Thyroid gland (tissue), 4 donors: ENCODE measurements around the gene RTTN. TPM values are rescaled to one million over a fixed set of nuclear protein-coding genes. Genes with fewer than 3 reads are reported as not detected.
"Not testable (repeated sequence)": the region's sequence is repeated elsewhere in the genome, so short reads cannot be mapped to it uniquely, and the experiment has no call there.

Source experiments
- DNase-seq, 2 donors: peaks; one replicate each; pipeline ENCODE4 v3.0.0-alpha.2; 2019
- H3K27ac ChIP-seq, 3 donors: fragments of 200-600 bp; sonication (generic); 1 replicate in 2 of 3; 2 replicates in 1 of 3; pipeline ENCODE4 v1.5.1; 2016 to 2019; ENCODE audit warnings: mild to moderate bottlenecking in 1 of 3, moderate library complexity in 1 of 3
- H3K27me3 ChIP-seq: fragments of 200-600 bp; sonication (generic); one replicate; pipeline ENCODE4 v1.5.1; 2019
- H3K36me3 ChIP-seq, 2 donors: fragments of 200-600 bp; sonication (generic); one replicate each; pipeline ENCODE4 v1.5.1; 2016 to 2019
- H3K4me1 ChIP-seq, 2 donors: fragments of 200-600 bp; sonication (generic); one replicate each; pipeline ENCODE4 v1.5.1; 2017 to 2019
- H3K4me3 ChIP-seq, 3 donors: fragments of 200-600 bp; sonication (generic); replicated peaks in 1 of 3; 1 replicate in 2 of 3; 2 replicates in 1 of 3; pipeline ENCODE4 v1.5.1; 2016; ENCODE audit warnings: mild to moderate bottlenecking in 1 of 3
- H3K9me3 ChIP-seq: fragments of 200-600 bp; sonication (generic); one replicate; pipeline ENCODE4 v1.5.1; 2017
- POLR2A ChIP-seq, 2 donors: fragments of 450-650 bp; IDR thresholded peaks; one replicate each; pipeline ENCODE4 v1.6.1; 2017; ENCODE audit warnings: antibody characterized with exemption in 2 of 2, mild to moderate bottlenecking in 2 of 2, moderate library complexity in 1 of 2
- WGBS, 2 donors: methylation state at CpG; one replicate each; pipeline ENCODE4 v1.1.5; 2017; 5-methylcytosine and 5-hydroxymethylcytosine counted together
- intact Hi-C: fragments of 100-400 bp; cut with DNase I; formaldehyde crosslinking; loops from one replicate; pipeline ENCODE4 v1.15.1; 2023
- total RNA-seq, 4 donors: library from RNA; depleted of rRNA; stranded (reverse); fragments of >200 nt; gene quantifications; one replicate each; pipeline ENCODE4 v1.2.3, GENCODE V29; 2016
- TF ChIP-seq, protein P1 (sequence below), 6 experiments: fragments of 200-600 bp in 3 of 6; fragments of 450-650 bp in 3 of 6; sonication (generic) in 3 of 6; IDR thresholded peaks; one replicate each; pipeline ENCODE4 v1.5.1; 2016 to 2019; ENCODE audit warnings: antibody characterized with exemption in 6 of 6, mild to moderate bottlenecking in 2 of 6, inconsistent platforms in 1 of 6, moderate library complexity in 1 of 6

Gene RTTN
- total RNA-seq, 4 donors from 2014 or later = 12.6 to 34.6 (median 19.3) TPM

GRCh38 chr18:70246061-70246466 lies 40.6 kb upstream of the RTTN start:
- H3K4me1 ChIP-seq = no peaks in the 10 kb centered on the region
- intact Hi-C loops = no loop called here
- no peak overlapping the region for H3K27ac ChIP-seq
- no peak for TF ChIP-seq POLR2A (IDR thresholded peaks at IDR 0.05)
- TF ChIP-seq, protein P1, sequence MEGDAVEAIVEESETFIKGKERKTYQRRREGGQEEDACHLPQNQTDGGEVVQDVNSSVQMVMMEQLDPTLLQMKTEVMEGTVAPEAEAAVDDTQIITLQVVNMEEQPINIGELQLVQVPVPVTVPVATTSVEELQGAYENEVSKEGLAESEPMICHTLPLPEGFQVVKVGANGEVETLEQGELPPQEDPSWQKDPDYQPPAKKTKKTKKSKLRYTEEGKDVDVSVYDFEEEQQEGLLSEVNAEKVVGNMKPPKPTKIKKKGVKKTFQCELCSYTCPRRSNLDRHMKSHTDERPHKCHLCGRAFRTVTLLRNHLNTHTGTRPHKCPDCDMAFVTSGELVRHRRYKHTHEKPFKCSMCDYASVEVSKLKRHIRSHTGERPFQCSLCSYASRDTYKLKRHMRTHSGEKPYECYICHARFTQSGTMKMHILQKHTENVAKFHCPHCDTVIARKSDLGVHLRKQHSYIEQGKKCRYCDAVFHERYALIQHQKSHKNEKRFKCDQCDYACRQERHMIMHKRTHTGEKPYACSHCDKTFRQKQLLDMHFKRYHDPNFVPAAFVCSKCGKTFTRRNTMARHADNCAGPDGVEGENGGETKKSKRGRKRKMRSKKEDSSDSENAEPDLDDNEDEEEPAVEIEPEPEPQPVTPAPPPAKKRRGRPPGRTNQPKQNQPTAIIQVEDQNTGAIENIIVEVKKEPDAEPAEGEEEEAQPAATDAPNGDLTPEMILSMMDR (IDR thresholded peaks at IDR 0.05) = no peak
- H3K9me3 ChIP-seq = no peaks in the 10 kb centered on the region
- no peaks in the 10 kb centered on the region for H3K27me3 ChIP-seq
- H3K4me3 ChIP-seq = no peak overlapping the region
- 45 to 46% methylated on average over 4 of the region's 4 CpGs for WGBS, 2 donors
- no peak for DNase-seq
- H3K36me3 ChIP-seq = no peaks in the 10 kb centered on the region

DNA sequence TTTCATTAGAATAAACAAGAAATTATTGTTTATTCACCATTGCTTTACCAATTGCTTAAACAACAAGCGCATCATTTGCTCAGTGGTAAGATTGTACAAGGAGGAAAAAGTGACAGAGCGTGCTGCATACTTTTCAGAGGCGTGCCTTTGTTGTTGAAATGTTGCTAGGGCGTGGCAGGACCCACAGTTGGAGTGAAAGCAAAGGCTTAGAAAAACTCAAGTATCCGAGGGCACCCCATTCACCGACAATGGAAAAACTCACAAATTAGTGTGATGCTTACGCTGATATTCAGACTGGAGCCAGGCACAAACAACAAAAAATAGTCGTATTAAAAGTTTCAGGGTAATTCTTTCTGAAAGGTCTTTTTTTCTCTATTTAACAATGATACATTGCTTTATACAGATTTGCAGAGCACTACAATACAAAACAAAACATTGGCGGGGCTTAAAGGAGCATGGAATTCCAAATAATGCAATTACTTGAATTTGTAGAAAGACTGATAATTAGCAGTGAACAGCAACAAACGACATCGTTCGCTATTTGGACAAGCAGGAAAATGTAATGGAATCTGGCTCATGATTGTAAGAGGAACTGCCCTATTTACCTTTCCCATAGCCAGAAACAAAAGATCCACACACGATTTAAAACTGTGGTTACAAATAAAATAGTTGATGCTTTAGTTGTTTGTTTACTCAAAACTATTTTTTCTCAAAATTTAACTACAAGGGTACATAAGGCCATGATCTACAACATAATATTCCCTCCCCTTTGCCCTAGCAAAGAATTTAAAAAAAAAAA lies 37.8 kb upstream of the RTTN start:
- H3K4me1 ChIP-seq = no peaks in the 10 kb centered on the region
- no peak overlapping the region for H3K27ac ChIP-seq
- no peak for DNase-seq
- H3K4me3 ChIP-seq = no peak overlapping the region
- intact Hi-C loops = no loop called here
- H3K36me3 ChIP-seq = no peaks in the 10 kb centered on the region
- WGBS, 2 donors = 46 to 48% methylated on average over 13 of the region's 13 CpGs
- no peaks in the 10 kb centered on the region for H3K27me3 ChIP-seq
- H3K9me3 ChIP-seq = no peaks in the 10 kb centered on the region
- TF ChIP-seq POLR2A (IDR thresholded peaks at IDR 0.05) = no peak
- TF ChIP-seq, protein P1 (IDR thresholded peaks at IDR 0.05) = no peak

DNA sequence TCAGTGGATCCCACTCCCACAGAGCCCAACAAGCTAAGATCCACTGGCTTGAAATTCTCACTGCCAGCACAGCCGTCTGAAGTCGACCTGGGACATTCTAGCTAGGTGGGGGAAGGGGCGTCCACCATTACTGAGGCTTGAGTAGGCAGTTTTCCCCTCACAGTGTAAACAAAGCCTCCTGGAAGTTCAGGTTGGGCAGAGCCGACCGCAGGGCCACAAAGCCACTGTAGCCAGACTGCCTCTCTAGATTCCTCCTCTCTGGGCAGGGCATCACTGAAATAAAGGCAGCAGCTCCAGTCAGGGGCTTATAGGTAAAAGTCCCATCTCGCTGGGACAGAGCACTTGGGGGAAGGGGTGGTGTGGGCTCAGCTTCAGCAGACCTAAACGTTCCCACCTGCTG lies 31.4 kb upstream of the RTTN start:
- not testable (repeated sequence) for H3K4me3 ChIP-seq
- WGBS, 2 donors = 35 to 59% methylated on average over 4 to 7 of the region's 7 CpGs

GRCh38 chr18:70235478-70235877 lies 30.0 kb upstream of the RTTN start:
- DNase-seq = no peak
- H3K4me3 ChIP-seq = no peak overlapping the region
- no peaks in the 10 kb centered on the region for H3K36me3 ChIP-seq
- no peak for TF ChIP-seq POLR2A (IDR thresholded peaks at IDR 0.05)
- TF ChIP-seq, protein P1 (IDR thresholded peaks at IDR 0.05) = no peak
- 87 to 90% methylated on average over 5 of the region's 5 CpGs for WGBS, 2 donors
- no peaks in the 10 kb centered on the region for H3K9me3 ChIP-seq
- no peaks in the 10 kb centered on the region for H3K4me1 ChIP-seq
- H3K27me3 ChIP-seq = no peaks in the 10 kb centered on the region
- H3K27ac ChIP-seq = no peak overlapping the region
- intact Hi-C loops = no loop called here

More for the DNA sequence above, 31.4 kb upstream of the RTTN start:
- H3K36me3 ChIP-seq, H3K4me1 ChIP-seq, H3K27me3 ChIP-seq, H3K27ac ChIP-seq, intact Hi-C loops, H3K9me3 ChIP-seq, DNase-seq: not testable (repeated sequence)

DNA sequence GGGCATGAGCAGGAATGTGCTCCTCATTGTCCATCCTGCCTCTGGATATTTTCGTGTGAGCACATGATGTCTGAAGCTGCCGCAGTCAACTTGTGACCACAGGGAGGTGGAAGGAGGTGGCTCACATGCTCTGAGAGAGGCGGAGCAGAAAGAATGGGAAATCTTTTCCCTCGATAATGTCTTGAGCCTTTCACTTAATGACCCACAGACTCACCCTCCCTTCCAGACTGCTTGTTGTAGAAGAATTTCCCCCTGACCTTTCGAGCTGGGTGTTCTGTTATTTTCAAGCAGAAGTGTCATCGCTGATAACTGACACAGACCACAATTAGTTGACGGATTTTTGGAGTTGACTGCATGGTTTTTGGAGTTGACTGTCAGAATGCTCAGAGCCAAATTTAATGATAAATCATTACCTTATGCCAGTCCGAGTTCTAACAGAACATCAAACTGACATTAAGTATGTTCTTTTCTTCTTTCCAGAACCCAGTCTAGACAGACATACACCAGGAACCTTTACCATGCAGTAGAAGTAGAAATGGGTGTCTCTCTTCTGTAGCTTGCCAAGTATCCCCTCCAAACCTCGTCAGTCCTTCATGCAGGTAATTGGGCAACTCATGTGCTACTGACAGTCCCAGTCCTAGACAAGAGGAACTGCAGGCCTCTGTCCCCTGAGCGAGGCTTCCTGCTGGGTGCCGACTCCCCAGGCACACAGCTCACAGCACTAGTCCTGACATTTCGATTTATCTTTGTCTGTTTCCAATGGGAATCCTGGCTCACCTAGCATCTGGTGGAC lies 29.4 kb upstream of the RTTN start:
- no peak overlapping the region for H3K27ac ChIP-seq
- no peaks in the 10 kb centered on the region for H3K27me3 ChIP-seq
- H3K4me1 ChIP-seq = no peaks in the 10 kb centered on the region
- no peak overlapping the region for H3K4me3 ChIP-seq
- TF ChIP-seq, protein P1 (IDR thresholded peaks at IDR 0.05) = no peak
- no peak for TF ChIP-seq POLR2A (IDR thresholded peaks at IDR 0.05)
- H3K36me3 ChIP-seq = no peaks in the 10 kb centered on the region
- no peak for DNase-seq
- no peaks in the 10 kb centered on the region for H3K9me3 ChIP-seq
- WGBS, 2 donors = 74% methylated on average over 12 of the region's 12 CpGs
- intact Hi-C loops = no loop called here
